Nephron progenitor cell (in vitro differentiated cells): Measurements from ENCODE around the gene PIGBOS1.
"Not testable (repeated sequence)": the region's sequence is repeated elsewhere in the genome, so short reads cannot be mapped to it uniquely, and the experiment has no call there.

Source experiments
- DNase-seq: peaks from one replicate; pipeline ENCODE4 v3.0.0; 2021
- H3K27ac Mint-ChIP-seq: 2 replicates; pipeline ENCODE4 v1.8.0; 2021; ENCODE audit warnings: mild to moderate bottlenecking, moderate library complexity, mixed read lengths
- H3K27me3 Mint-ChIP-seq: 2 replicates; pipeline ENCODE4 v1.8.0; 2021; ENCODE audit warnings: mild to moderate bottlenecking, low read depth, mixed read lengths; ENCODE audit not compliant: poor library complexity
- H3K36me3 Mint-ChIP-seq: 2 replicates; pipeline ENCODE4 v1.8.0; 2021; ENCODE audit warnings: low read depth, mixed read lengths
- H3K4me1 Mint-ChIP-seq: 2 replicates; pipeline ENCODE4 v1.8.0; 2021; ENCODE audit warnings: mixed read lengths
- H3K4me3 Mint-ChIP-seq: 2 replicates; pipeline ENCODE4 v1.8.0; 2021; ENCODE audit warnings: mild to moderate bottlenecking, moderate library complexity, mixed read lengths
- H3K9me3 Mint-ChIP-seq: 2 replicates; pipeline ENCODE4 v1.8.0; 2021; ENCODE audit warnings: mild to moderate bottlenecking, moderate library complexity, mixed read lengths
- CTCF ChIP-seq: fragments of 200-600 bp; sonication (generic); IDR thresholded peaks from 2 replicates; pipeline ENCODE4 v1.5.0; 2021; ENCODE audit warnings: antibody characterized with exemption

Gene PIGBOS1

DNA sequence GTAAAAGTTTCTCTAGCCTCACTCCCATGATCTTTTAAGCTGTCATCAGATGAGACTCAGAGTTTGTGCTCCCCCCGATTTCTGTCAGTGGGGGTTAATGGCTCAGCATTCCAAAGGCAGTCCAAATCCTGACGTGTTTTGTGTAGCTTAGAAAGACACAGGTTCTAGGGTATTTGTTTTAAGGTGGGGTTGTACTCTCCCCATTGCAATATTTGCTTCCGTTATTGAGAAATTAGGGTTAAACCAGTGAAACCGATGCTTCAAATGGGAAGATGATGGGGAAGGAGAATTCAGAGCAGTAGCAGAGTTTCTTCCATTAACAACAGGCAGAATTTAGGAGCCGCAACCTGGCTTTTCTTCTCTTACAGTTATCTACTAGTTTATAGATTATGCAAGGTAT lies 3.5 kb upstream of the PIGBOS1 start:
- TF ChIP-seq CTCF = no peak
- H3K27ac Mint-ChIP-seq = no peak overlapping the region
- peaks cover 16% of the 10 kb centered on the region for H3K36me3 Mint-ChIP-seq
- H3K9me3 Mint-ChIP-seq = no peaks in the 10 kb centered on the region
- H3K4me3 Mint-ChIP-seq = no peak overlapping the region
- peaks cover 20% of the 10 kb centered on the region for H3K4me1 Mint-ChIP-seq
- no peak for DNase-seq
- peaks cover 3% of the 10 kb centered on the region for H3K27me3 Mint-ChIP-seq

DNA sequence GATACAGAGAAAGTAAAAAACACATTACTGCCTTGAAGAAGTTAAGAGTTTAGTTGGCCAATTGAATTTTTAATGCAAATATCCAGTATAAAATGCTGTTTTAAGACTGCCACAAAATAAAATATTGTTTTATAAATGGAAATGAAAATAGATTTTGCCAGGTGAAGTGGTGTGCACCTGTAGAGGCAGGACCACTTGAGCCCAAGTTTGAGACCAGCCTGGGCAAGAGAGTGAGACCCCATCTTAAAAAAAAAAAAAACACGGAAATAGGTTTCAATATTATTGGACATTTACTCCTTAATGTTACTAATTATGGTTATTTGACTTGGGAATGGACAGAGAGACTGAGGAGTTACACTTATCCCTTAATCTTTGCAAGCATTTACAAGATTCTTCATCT lies 2.0 kb upstream of the PIGBOS1 start:
- H3K9me3 Mint-ChIP-seq = no peaks in the 10 kb centered on the region
- H3K4me1 Mint-ChIP-seq = peaks cover 30% of the 10 kb centered on the region
- H3K36me3 Mint-ChIP-seq = peaks cover 26% of the 10 kb centered on the region
- no peak overlapping the region for H3K27ac Mint-ChIP-seq
- no peak for DNase-seq
- no peak overlapping the region for H3K4me3 Mint-ChIP-seq
- no peak for TF ChIP-seq CTCF
- peaks cover 3% of the 10 kb centered on the region for H3K27me3 Mint-ChIP-seq

DNA sequence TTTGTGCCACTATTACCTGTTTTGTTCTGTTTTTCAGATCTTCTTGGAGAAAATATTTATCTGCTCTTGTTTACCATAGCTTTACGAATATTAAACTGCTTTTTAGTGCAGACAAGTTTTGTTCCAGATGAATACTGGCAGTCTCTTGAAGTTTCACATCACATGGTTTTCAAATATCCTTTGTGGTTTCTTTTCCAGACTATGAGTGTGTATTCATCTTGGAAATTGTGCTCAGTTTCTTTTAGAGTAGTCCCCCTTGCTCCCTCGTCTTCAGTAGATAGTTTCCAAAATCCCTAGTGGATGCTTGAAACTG lies 1.3 kb upstream of the PIGBOS1 start:
- Mint-ChIP-seq H3K4me3 (peak overlapping the region; percentile 70), H3K9me3 (no peaks in the 10 kb centered on the region), H3K27me3 (peaks cover 3% of the 10 kb centered on the region), H3K27ac (no peak overlapping the region), H3K4me1 (peaks cover 30% of the 10 kb centered on the region), H3K36me3 (peaks cover 31% of the 10 kb centered on the region)
- TF ChIP-seq CTCF = no peak
- no peak for DNase-seq

DNA sequence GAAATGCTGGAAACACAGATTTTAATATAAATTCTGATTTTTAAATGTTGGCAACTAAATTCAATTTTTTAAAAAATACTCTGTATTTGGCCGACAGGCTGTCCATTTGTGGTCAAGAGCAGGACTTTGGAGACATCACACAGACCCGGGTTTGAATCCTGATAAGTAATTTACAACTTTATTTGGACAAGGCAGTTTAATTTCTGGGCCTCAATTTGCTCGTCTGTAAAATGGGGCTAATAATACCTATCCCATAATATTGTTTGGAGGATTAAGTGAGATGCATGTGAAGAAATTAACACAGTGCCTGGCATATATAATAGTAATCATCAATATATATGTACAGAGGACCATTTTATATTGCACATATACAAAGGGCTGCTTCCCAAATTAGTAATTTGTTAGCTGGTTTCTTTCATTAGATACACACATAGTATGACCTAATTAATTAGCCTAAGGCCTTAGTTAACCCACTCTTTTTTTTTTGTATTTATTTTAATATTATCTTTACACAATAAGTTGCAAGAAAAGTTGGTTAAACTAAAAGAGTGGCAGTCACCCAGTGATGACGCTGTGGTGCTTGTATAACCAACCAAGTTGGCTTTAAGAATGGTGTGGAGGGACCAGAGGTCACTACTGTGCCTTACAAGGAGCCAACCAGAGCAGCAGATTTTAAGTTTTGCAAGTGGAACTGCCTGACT lies 764 bp upstream of the PIGBOS1 start:
- Mint-ChIP-seq H3K27me3 (peaks cover 3% of the 10 kb centered on the region), H3K4me3 (peak overlapping the region; percentile 99), H3K27ac (peak overlapping the region; percentile 98), H3K36me3 (peaks cover 34% of the 10 kb centered on the region), H3K9me3 (no peaks in the 10 kb centered on the region), H3K4me1 (peaks cover 30% of the 10 kb centered on the region)
- no peak for DNase-seq
- no peak for TF ChIP-seq CTCF

- H3K27me3 Mint-ChIP-seq, H3K27ac Mint-ChIP-seq, DNase-seq, H3K4me1 Mint-ChIP-seq, H3K4me3 Mint-ChIP-seq: not testable (repeated sequence)
- H3K9me3 Mint-ChIP-seq = peaks cover 46% of the 10 kb centered on the region
- H3K36me3 Mint-ChIP-seq = peaks cover 36% of the 10 kb centered on the region
These were observed 16.1 kb downstream of the PIGBOS1 start for GRCh38 chr15:55302801-55303200.

- H3K4me3 Mint-ChIP-seq = no peak overlapping the region
- no peak overlapping the region for H3K27ac Mint-ChIP-seq
- peaks cover 5% of the 10 kb centered on the region for H3K36me3 Mint-ChIP-seq
- H3K9me3 Mint-ChIP-seq = peaks cover 30% of the 10 kb centered on the region
- peaks cover 6% of the 10 kb centered on the region for H3K27me3 Mint-ChIP-seq
- no peak for TF ChIP-seq CTCF
- H3K4me1 Mint-ChIP-seq = no peaks in the 10 kb centered on the region
- DNase-seq = no peak
These were observed 21.6 kb downstream of the PIGBOS1 start for GRCh38 chr15:55297315-55297714.
